Measurements from ENCODE around the gene FOXB2. TPM values are rescaled to one million over a fixed set of nuclear protein-coding genes. Genes with fewer than 3 reads are reported as not detected.
"Not testable (repeated sequence)": the region's sequence is repeated elsewhere in the genome, so short reads cannot be mapped to it uniquely, and the experiment has no call there.

Gene FOXB2
- total RNA-seq, 2 experiments from 2014 or later = not detected

DNA sequence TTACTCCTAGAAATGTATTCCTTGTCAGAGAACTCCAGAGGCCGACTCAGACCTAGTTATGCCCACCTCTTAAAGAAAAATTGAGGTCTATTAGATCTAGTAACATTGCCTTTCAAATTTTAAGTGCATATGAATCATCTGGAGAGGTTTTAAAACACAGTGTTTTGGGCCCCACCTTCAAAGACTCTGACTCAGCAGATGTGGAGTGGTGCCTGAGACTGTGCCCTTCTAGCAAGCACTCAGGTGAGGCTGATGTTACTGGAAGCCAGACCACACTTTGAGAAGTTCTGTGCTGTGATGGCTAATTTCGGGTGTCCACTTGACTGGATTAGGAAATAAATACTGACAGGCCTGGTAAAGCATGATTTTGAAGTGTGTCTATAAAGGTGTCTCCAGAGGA lies 10.6 kb downstream of the FOXB2 start:
- no peak for DNase-seq
- ChIA-PET CTCF (no interaction called here), POLR2A (no interaction called here)
- Mint-ChIP-seq H3K4me3 (no peak overlapping the region), H3K27ac (no peak overlapping the region), H3K27me3 (peaks cover 25% of the 10 kb centered on the region), H3K36me3 (no peaks in the 10 kb centered on the region), H3K9me3 (no peaks in the 10 kb centered on the region), H3K4me1 (ENCODE audit: low read depth) (no peaks in the 10 kb centered on the region)
- intact Hi-C loops (cut with micrococcal nuclease) = no loop called here

DNA sequence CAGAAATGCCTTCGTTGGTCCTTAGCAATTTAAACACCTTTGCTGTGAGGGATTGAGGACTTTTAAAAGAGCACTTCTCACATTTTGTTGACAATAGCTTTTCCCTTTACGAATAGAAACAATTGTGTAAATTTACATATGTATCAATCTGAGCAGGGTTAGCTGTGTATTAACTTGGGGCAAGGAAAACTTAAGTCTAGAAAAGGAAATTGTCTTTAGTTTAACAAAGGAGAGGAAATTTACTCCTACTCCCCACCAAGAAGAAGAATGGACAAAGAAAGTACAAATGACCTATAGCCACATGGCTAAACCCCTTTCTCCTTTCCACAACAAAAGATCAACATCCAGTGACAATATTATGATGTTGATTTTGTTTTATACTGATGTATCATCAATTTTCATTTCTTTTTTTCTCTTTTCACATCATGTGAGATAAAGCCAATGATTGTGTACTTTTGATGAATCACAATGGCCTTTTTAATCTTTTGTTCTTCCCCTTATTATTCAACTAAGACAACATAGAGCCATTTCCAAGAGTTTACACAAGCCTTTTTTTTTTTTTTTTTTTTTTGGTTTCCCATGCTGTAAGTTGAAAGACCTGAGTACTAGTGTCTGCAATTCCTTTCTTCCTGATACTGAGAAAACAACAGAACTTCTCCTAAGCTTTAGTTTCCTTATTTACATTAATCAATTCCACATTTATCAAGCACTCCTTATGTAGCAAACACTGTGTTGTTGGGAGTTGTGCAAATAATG lies 19.0 kb downstream of the FOXB2 start:
- Mint-ChIP-seq H3K4me3 (no peak overlapping the region), H3K9me3 (no peaks in the 10 kb centered on the region), H3K36me3 (no peaks in the 10 kb centered on the region), H3K27ac (no peak overlapping the region), H3K4me1 (ENCODE audit: low read depth) (no peaks in the 10 kb centered on the region), H3K27me3 (peaks cover 7% of the 10 kb centered on the region)
- POLR2A ChIA-PET = no interaction called here
- CTCF ChIA-PET = no interaction called here
- no peak for DNase-seq
- intact Hi-C loops (cut with micrococcal nuclease) = no loop called here

DNA sequence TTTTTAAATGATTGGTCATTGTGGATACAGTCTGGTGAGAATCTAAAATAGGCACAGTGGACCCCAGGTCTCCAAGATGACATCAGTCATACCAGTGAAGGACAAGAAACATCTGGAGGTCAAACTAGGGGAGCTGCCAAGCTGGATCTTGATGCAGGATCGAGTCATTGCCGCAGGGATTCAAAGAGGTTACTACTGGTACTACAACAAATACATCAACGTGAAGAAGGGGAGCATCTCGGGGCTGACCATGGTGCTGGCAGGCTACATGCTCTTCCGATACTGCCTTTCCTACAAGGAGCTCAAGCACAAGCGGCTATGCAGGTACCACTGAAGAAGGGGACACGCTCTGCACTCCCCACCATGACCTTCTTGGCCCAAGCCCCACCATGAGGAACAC lies 20.9 kb downstream of the FOXB2 start:
- Mint-ChIP-seq H3K9me3 (no peaks in the 10 kb centered on the region), H3K4me3 (no peak overlapping the region), H3K27ac (no peak overlapping the region), H3K36me3 (no peaks in the 10 kb centered on the region), H3K4me1 (ENCODE audit: low read depth) (no peaks in the 10 kb centered on the region), H3K27me3 (peaks cover 8% of the 10 kb centered on the region)
- POLR2A ChIA-PET = no interaction called here
- intact Hi-C loops (cut with micrococcal nuclease) = no loop called here
- CTCF ChIA-PET = no interaction called here
- no peak for DNase-seq

DNA sequence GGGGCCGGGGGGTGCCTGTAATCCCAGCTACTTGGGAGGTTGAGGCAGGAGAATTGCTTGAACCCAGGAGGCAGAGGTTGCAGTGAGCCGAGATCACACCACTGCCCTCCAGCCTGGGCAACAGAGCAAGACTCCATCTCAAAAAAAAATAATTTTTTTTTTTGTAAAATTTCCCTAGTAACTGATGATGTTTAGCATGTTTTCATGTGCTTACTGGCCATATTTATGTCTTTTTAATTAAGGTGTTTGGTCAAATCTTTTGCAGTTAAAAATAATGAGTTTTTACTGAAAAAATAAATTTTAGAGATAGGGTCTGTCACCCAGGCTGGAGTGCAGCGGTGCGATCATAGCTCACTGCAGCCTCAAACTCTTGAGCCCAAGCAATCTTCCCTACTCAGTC lies 24.3 kb downstream of the FOXB2 start:
- H3K36me3 Mint-ChIP-seq; intact Hi-C loops (cut with micrococcal nuclease); H3K4me3 Mint-ChIP-seq; DNase-seq; H3K9me3 Mint-ChIP-seq; H3K4me1 Mint-ChIP-seq (ENCODE audit: low read depth); CTCF ChIA-PET; H3K27ac Mint-ChIP-seq; POLR2A ChIA-PET: not testable (repeated sequence)
- H3K27me3 Mint-ChIP-seq = peaks cover 10% of the 10 kb centered on the region

GRCh38 chr9:77060681-77061080 lies 41.2 kb downstream of the FOXB2 start:
- H3K4me1 Mint-ChIP-seq (ENCODE audit: low read depth); CTCF ChIA-PET; H3K27me3 Mint-ChIP-seq; DNase-seq; H3K27ac Mint-ChIP-seq; H3K9me3 Mint-ChIP-seq; POLR2A ChIA-PET; H3K4me3 Mint-ChIP-seq; H3K36me3 Mint-ChIP-seq; intact Hi-C loops (cut with micrococcal nuclease): not testable (repeated sequence)

DNA sequence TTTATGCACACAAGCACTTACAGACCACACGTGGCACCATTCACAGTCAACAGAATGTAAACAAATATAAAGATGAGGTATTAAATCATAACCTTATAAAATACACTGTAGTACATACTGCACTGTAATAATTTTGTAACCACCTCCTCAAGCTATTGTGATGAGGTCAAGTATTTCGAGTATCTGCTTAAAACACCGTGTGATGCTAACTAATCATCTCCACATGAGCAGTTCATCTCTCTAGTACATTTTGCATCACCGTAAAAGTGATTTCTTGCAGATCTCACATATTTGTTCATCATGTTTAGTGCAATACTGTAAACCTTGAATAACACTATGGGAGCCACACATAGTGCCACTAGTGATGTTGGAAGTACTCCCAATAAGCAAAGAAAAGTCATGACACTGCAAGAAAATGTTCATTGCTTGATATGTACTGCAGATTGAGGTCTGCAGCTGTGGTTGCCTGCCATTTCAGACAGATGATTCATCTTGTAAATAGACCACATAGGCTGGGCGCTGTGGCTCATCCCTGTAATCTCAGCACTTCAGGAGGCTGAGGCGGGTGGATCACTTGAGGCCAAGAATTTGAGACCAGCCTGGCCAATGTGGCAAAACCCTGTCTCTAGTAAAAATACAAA lies 44.3 kb downstream of the FOXB2 start:
- Mint-ChIP-seq H3K4me1 (ENCODE audit: low read depth) (no peaks in the 10 kb centered on the region), H3K4me3 (no peak overlapping the region), H3K36me3 (no peaks in the 10 kb centered on the region), H3K27me3 (peaks cover under 1% of the 10 kb centered on the region), H3K9me3 (peaks cover 3% of the 10 kb centered on the region), H3K27ac (no peak overlapping the region)
- ChIA-PET POLR2A (no interaction called here), CTCF (no interaction called here)
- DNase-seq = no peak
- intact Hi-C loops (cut with micrococcal nuclease) = no loop called here

- ChIA-PET POLR2A (no interaction called here), CTCF (no interaction called here)
- no peak overlapping the region for H3K27ac Mint-ChIP-seq
- no peak for DNase-seq
- intact Hi-C loops (cut with micrococcal nuclease) = no loop called here
- H3K27me3 Mint-ChIP-seq = peaks cover 4% of the 10 kb centered on the region
- no peak overlapping the region for H3K4me3 Mint-ChIP-seq
- H3K4me1 Mint-ChIP-seq (ENCODE audit: low read depth) = no peaks in the 10 kb centered on the region
- no peaks in the 10 kb centered on the region for H3K36me3 Mint-ChIP-seq
- peaks cover 3% of the 10 kb centered on the region for H3K9me3 Mint-ChIP-seq
Observed at GRCh38 chr9:77066388-77066787, 46.9 kb downstream of the FOXB2 start.

Other genes with a start within 250 kb of the FOXB2 start
- gene PRUNE2, start 113.5 kb upstream of the FOXB2 start, total RNA-seq = under 1 TPM; 0.24 to 0.43 TPM
- 10 to 100 TPM; 27.3 to 30.4 TPM for gene VPS13A, start 157.9 kb downstream of the FOXB2 start, total RNA-seq

All from activated CD4-positive, alpha-beta memory T cell treated with anti-CD3 and anti-CD28 coated beads for 36 hours (primary cell).